ENCODE results near the gene GPR15LG.
"Not testable (repeated sequence)": the region's sequence is repeated elsewhere in the genome, so short reads cannot be mapped to it uniquely, and the experiment has no call there.

Gene GPR15LG

DNA sequence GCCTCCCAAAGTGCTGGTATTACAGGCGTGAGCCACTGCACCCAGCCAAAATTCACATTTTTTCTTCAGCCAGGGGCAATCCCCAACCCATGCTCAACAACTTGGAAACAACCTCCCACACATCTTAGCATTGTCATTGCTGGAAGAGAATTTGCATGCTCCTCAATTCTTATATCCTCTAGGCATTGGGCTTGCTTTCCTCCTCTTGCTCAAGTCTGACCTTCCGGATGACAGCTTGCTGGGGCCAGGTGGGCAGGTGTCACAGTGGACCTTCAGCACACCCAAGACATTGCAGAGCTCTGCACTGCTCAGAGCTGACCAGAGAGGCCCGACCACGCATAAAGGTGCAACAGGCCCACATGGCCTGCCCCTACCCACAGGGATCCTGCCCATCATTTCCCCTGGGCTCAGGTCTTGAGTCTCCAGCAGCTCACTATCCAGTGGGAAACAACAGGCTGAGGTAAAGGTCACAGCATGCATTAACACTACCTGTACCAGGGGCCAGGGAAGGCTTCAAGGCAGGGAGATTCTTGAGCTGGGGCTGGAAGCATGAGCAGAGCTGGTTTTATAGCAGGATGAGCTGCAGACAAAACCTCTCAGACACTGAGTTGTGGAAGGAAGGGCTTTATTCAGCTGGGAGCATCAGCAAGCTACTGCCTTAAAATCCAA, 6.8 kb upstream of the GPR15LG start:
- no peak for DNase-seq (ENCODE audit: low spot score)

DNA sequence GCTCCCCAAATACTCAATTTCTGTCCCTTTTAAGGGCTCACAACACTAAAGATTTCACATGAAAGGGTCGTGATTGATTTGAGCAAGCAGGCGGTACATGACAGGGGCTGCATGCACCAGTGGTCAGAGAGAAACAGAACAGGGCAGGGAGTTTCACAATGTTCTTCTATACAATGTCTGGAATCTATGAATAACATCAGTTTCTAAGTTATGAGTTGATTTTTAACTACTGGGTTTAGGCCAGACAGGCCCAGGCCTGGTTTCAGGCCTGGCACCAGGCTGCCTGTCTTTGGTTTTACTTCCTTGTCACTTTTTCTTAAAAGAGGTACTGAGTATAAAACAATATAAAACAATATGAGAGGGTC, 6.3 kb upstream of the GPR15LG start:
- not testable (repeated sequence) for DNase-seq (ENCODE audit: low spot score)

DNA sequence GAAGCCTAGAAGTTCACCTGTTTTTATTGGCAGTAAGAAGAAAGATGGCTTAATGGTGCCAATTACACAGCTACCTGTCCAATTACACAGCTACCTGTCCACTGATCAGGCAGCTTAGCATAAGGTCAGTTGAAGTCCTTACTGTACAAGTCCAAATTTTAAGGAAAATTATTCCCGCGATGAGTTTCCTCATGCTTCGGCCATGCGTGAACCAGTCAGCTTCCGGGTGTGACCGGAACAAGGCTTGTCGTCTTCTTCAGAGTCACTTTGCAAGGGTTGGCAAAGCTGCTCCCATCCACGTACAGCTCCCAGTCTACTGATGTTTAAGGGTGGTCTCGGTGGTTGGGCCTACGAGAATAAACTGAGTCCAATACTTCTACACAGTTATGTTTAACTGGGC, 5.2 kb upstream of the GPR15LG start:
- not testable (repeated sequence) for DNase-seq (ENCODE audit: low spot score)

DNA sequence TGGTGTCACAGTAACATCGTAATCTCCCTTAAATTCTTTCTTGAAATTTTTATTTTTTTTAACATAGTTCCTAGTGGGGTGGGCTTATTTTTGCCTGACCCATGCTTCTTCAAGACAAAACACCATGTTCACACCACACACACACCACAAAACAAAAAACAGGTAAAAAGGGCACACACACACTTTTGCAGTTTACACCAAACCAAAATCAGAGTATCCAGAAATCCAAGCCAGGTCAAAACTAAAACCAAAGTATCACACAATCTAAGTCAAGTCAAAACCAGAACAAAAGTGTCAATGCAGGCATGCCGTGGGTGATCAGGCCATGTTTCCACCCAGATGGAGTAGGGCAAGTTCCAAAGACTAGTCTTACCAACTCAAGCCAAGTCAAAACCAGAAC, 2.4 kb upstream of the GPR15LG start:
- DNase-seq (ENCODE audit: low spot score): not testable (repeated sequence)

- not testable (repeated sequence) for DNase-seq (ENCODE audit: low spot score)
Measured at GRCh38 chr10:84171700-84172466, 1.7 kb upstream of the GPR15LG start.

DNA sequence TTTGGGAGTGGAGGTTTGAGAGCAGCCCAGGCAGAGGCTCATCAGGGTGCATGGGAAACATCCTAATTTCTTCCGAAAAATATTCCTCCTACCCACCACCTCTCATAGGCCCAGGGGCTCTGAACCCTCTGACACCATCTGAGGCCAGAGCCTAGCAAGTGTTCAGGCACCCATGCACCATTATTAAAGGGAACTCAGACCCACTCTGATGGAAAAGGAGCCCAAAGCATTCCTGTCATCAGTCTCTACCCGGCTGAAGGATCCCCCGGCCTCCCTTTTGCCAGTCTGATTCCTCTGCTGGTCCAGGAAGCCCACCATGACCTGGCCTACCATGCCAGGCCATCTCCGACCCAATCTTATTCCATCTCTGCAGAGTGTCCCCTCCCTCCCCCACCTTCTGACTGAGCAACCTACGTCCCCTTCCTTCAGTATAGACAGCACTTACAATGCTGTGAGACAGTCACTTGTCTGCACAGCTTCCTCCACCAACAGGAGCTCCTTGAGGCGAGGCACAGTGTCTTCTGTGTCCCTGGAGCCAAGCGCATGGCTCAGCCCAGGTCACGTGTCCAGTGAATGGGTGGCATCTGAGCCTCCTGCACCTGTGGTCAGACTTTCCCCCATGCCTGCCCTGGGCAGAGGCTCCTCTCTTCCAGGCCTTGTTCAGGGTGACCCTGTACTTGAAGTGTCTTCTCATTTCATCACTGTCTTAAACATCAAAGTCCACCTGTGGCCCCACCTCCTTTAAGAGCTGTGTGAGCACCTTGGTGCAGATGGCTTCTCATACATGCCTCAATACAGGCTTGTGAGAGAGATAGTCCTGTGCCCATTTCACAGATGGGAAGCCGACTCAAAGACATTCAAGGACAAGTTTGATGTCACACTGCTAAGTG, 889 bp upstream of the GPR15LG start:
- DNase-seq (ENCODE audit: low spot score): no peak

DNA sequence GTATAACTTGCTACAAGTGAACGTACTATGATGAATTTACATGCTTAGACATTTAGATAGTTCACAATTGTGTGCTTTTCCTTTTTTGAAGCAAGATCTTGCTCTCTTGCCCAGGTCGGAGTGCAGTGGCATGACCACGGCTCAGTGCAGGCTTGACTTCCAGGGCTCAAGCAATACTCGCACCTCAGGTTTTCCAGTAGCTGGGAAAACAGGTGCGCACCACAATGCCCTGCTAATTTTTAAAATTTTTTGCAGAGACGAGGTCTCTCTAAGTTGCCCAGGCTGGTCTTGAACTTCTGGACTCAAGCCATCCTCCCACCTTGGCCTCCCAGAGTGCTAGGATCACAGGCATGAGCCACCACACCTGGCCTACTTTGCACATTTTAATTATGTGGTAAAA, 1.8 kb downstream of the GPR15LG start:
- no peak for DNase-seq (ENCODE audit: low spot score)

DNA sequence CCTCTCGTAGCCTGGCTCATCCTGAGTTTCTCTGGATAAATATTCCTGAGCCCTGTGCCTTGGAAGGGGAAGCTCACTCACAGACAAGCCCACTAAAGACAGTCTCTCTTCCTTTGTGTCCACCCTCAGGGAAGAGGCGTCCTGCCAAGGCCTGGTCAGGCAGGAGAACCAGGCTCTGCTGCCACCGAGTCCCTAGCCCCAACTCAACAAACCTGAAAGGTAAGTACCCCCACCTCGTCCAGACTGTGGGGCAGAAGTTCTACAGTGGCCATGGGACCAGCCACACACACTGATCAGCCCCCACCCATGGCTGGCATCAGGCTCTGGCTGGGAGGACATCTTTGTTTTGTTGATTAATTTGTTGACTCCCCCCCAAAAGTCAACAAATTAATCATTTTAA, 2.8 kb downstream of the GPR15LG start:
- DNase-seq (ENCODE audit: low spot score): no peak

DNA sequence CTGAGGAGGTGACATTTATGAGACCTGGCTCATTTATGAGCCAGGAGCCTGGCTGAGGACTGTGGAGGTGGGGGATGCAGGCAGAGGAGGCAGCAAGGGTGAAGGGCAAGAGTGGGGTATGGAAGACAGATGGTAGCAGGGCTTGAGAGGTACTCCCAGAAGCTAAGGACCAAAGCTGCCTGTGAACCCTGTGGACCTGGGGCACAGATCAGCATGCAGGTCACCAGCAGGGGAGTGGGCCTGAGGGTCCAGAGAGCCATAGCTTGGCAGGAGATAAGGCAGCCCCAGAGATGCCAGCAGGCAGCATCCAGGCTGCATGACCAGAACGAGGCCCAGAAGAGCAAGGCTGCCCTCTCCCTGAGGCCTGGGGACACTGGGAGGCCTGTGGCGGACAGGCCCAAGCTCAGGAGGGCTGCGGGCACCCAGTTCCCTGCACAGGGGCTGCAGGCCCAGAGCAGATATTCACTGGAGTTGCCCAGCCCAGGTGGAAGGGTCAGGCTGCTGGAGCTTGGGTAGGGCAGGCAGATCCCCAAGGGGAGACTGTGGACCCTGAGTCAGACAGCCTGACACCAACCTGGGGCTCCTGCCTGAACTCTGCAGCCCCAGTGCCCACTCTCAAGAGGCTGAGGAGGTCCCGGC, 3.4 kb downstream of the GPR15LG start:
- DNase-seq (ENCODE audit: low spot score): no peak

DNA sequence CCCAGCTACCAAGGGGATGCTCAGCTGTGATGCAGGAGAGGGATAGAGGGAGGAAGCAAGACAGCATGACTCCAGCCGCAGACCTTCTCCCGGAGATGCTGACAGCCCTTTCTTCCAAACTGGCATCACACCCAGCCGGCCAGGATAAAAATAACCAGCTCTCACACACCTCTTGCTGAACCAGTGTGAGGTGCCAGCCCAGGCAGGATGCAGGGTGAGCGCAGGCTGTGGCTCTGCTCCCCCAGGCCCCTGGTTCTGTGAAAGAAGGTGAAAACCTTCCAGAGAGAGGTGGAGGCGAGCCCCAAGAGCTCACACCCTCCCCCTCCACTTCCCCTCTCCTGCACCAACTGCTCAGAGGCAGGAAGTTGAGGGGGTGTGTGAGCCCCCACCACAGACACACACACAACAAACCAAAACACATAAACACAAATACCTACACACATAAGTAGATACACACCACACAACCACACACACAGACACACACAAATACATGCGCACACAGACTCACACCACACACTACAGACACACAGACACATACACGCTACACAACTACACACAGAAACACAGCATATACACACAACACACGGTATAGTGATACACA, 4.0 kb downstream of the GPR15LG start:
- DNase-seq (ENCODE audit: low spot score): no peak

GRCh38 chr10:84178160-84178609, 4.6 kb downstream of the GPR15LG start:
- no peak for DNase-seq (ENCODE audit: low spot score)

GRCh38 chr10:84179059-84179710, 5.6 kb downstream of the GPR15LG start:
- DNase-seq (ENCODE audit: low spot score): no peak

GRCh38 chr10:84180386-84180785, 6.8 kb downstream of the GPR15LG start:
- DNase-seq (ENCODE audit: low spot score): not testable (repeated sequence)

DNA sequence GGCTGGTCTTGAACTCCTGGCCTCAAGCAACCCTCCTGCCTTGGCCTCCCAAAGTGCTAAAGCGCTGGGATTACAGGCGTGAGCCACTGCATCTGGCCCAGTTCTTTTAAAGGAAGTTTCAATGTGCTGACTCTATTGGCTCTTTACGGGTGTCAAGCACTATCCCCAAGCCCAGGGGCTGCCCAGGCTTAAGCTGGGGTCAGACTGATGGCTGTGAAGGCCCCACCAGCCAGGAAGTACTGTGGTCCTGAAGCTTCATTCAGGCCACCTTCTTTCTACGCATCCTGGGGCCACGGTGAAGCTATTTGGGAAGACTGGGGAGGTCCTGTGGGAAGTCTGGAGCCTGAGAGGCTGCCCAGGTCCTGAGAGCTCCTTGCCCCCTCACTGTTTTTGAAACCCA, 8.0 kb downstream of the GPR15LG start:
- DNase-seq (ENCODE audit: low spot score): no peak

DNA sequence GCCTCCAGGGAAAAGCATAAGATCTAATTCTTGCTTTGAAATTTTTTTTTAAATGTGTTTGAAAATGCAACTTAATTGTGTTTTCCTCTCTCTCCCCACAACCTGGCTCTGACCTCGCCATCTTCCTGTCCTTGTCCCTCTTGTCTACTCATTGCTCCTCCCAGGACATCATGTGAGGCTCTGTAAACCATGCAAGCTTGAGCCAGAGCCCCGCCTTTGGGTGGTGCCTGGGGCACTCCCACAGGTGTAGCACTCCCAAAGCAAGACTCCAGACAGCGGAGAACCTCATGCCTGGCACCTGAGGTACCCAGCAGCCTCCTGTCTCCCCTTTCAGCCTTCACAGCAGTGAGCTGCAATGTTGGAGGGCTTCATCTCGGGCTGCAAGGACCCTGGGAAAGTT, 10.9 kb downstream of the GPR15LG start:
- no peak for DNase-seq (ENCODE audit: low spot score)

GRCh38 chr10:84185526-84186175, 12.1 kb downstream of the GPR15LG start:
- DNase-seq (ENCODE audit: low spot score): no peak

DNA sequence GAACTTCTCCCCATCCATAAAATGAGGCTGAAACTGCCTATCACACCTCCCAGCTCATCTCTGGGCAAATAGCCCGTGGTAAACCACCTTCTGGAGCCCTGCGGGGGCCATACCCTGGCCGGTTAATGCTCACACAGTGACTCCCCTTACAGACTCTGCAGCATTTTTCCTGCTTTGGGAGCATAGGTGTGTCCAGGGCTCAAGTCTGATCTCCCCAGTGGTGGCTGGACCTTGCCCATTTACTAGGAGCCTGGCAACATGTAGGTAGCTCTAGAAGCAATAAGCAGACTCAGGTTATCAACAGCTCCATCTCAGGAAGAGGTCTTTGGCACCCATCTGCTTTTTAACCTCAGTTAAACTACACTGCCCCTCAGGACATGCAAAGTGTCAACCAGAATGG, 15.2 kb downstream of the GPR15LG start:
- no peak for DNase-seq (ENCODE audit: low spot score)

DNA sequence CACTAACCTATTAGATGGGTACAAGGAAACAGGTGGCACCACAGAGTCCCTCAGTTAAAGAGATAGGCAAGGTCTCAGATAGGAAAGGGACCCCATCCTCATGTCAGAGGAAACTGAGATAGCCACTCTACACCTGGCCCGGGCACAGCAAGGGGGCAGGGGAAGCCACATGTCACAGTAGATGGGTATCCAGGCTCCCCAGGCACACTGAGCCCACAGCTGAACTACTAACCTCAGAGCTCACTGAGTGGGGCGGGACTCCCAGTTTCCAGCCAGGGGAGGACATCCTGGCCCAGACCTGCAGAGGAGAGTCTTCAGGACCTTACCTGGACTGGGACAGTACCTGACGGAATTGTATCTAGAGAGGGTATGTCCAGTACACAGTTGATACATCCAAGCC, 17.0 kb downstream of the GPR15LG start:
- DNase-seq (ENCODE audit: low spot score): no peak

GRCh38 chr10:84191106-84191505, 17.5 kb downstream of the GPR15LG start:
- DNase-seq (ENCODE audit: low spot score): no peak

GRCh38 chr10:84193327-84193726, 19.7 kb downstream of the GPR15LG start:
- no peak for DNase-seq (ENCODE audit: low spot score)
